ENCODE data around the gene FUT3. TPM values are rescaled to one million over a fixed set of nuclear protein-coding genes. Genes with fewer than 3 reads are reported as not detected.
A peak's percentile ranks its signal among the peaks of the same experiment; 100 is the strongest.
"Not testable (repeated sequence)": the region's sequence is repeated elsewhere in the genome, so short reads cannot be mapped to it uniquely, and the experiment has no call there.

The FUT3 gene
- total RNA-seq, 1 experiment from 2014 or later, result not detected

DNA sequence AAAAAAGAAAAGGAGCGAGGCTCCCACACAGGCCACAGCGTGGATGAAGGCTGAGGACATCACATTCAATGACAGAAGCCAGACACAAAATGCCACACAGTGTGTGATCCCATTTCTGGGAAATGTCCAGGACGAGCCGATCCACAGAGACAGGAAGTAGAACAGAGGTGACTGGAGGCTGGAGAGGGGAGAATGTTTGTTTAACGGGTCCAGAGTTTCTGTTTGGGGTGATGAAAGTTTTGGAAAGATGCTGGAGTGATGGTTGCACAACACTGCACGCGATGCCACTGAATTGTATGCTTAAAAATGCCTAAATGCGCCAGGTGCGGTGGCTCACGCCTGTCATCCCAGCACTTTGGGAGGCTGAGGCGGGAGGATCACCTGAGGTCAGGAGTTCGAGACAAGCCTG, 19.7 kb upstream of the FUT3 start:
- no peaks in the 10 kb centered on the region for H3K36me3 ChIP-seq
- no peaks in the 10 kb centered on the region for H3K27me3 ChIP-seq (replicated peaks)
- peaks cover 4% of the 10 kb centered on the region for H3K9me3 ChIP-seq (replicated peaks)
- H3K4me1 ChIP-seq (replicated peaks), result peaks cover 29% of the 10 kb centered on the region
- H3K4me3 ChIP-seq, result no peak overlapping the region
- peak in 1 of 2 experiments; percentile 40 for DNase-seq (ENCODE audit: low read depth in 1 of 2, low spot score in 2 of 2)
- no peak overlapping the region for H3K27ac ChIP-seq

DNA sequence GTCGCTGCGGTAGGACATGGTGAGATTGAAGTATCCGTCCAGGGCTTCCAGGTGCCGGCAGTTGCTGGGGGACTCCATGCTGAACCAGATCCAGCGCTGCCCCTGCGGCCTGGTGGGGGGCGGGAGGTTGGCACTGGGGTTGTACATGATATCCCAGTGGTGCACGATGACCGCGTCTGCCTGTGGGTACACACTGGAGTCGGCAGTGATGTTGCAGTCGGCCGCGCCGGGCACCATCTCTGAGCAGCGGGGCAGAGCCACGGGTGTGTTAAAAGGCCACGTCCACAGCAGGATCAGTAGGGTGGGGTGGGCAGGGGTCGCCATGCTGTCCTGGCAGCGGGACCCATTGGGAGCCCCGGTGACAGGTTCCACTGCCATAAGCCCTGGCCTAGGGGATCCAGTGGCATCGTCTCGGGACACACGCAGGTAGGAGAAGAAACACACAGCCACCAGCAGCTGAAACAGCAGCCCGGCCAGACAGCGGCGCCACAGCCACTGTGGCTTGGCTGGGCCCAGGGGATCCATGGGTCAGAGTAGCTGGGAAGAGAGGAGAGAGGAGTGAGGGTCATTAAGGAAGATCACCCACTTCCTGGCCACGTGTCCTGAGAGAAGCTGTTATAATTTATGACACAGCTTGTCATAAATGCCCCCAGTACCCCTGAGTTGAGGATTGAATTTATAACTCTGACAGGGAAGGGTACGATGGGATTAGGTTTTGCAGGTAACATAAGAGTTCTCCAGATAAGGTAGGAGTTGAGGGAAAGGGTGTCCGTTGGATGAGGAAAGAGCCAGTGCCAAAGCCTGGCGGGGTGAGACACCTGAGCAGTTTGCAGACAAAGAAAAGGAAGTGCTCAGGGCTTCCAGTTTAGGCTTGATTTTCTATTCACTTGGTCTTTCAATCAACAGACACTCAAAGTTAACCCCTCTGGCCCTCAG, 16.2 kb upstream of the FUT3 start:
- H3K4me1 ChIP-seq (replicated peaks), result peaks cover 10% of the 10 kb centered on the region; the same call in 1 of the 2 replicates
- H3K9me3 ChIP-seq (replicated peaks), result no peaks in the 10 kb centered on the region
- no peak overlapping the region for H3K27ac ChIP-seq

GRCh38 chr19:5865772-5866171, 14.5 kb upstream of the FUT3 start:
- H3K4me1 ChIP-seq (replicated peaks), result peaks cover 6% of the 10 kb centered on the region; the same call in 1 of the 2 replicates
- H3K36me3 ChIP-seq, result no peaks in the 10 kb centered on the region
- no peak for DNase-seq (ENCODE audit: low read depth in 1 of 2, low spot score in 2 of 2)
- no peak overlapping the region for H3K27ac ChIP-seq
- H3K4me3 ChIP-seq, result no peak overlapping the region
- no peaks in the 10 kb centered on the region for H3K27me3 ChIP-seq (replicated peaks)
- no peaks in the 10 kb centered on the region for H3K9me3 ChIP-seq (replicated peaks)

More for the DNA sequence above, 16.2 kb upstream of the FUT3 start:
- no peaks in the 10 kb centered on the region for H3K36me3 ChIP-seq
- no peak for DNase-seq (ENCODE audit: low read depth in 1 of 2, low spot score in 2 of 2)
- no peak overlapping the region for H3K4me3 ChIP-seq
- no peaks in the 10 kb centered on the region for H3K27me3 ChIP-seq (replicated peaks)

DNA sequence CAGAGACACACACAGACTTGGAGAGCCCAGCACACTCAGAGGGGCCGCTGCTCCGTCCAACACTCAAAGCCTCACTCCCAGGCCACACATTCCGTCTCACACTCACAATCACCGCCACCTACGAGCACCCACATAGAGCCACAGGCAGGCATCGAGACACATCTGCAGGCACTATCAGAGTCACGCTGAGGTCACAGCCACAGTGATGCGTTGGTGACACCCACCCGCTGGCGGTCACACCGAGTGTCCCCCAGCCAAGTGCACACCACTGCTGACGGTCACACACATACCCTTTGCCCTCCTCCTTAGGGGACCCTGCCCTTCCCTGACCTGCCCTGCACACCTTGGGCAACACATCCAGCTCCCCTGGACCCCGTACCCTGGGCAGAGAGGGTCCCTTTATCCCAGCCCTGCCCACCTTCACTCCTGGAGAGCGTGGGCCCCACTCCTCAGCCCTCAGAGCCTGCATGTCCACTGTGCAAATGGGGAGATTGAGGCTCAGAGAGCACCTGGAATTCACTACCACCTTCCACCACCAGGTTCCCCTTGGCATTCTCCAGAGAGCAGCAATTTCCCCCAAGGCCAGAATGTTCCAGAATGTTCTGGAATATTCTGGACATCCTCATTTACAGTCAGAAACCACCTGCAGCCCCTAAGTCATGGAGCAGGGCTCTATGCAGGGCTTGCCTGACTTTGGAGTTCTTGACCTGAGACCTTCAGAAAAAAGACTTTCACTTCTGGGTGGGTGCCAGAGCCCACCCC, 13.7 kb upstream of the FUT3 start:
- H3K36me3 ChIP-seq, result no peaks in the 10 kb centered on the region
- no peaks in the 10 kb centered on the region for H3K27me3 ChIP-seq (replicated peaks)
- no peak for DNase-seq (ENCODE audit: low read depth in 1 of 2, low spot score in 2 of 2)
- no peaks in the 10 kb centered on the region for H3K9me3 ChIP-seq (replicated peaks)
- H3K4me3 ChIP-seq, result no peak overlapping the region
- no peak overlapping the region for H3K27ac ChIP-seq
- no peaks in the 10 kb centered on the region for H3K4me1 ChIP-seq (replicated peaks)

- no peak overlapping the region for H3K27ac ChIP-seq
- H3K4me3 ChIP-seq, result no peak overlapping the region
- H3K9me3 ChIP-seq (replicated peaks), result no peaks in the 10 kb centered on the region
- no peaks in the 10 kb centered on the region for H3K27me3 ChIP-seq (replicated peaks)
- no peak for DNase-seq (ENCODE audit: low read depth in 1 of 2, low spot score in 2 of 2)
- no peaks in the 10 kb centered on the region for H3K4me1 ChIP-seq (replicated peaks)
- H3K36me3 ChIP-seq, result no peaks in the 10 kb centered on the region
Observed at GRCh38 chr19:5864013-5864720, 12.9 kb upstream of the FUT3 start.

DNA sequence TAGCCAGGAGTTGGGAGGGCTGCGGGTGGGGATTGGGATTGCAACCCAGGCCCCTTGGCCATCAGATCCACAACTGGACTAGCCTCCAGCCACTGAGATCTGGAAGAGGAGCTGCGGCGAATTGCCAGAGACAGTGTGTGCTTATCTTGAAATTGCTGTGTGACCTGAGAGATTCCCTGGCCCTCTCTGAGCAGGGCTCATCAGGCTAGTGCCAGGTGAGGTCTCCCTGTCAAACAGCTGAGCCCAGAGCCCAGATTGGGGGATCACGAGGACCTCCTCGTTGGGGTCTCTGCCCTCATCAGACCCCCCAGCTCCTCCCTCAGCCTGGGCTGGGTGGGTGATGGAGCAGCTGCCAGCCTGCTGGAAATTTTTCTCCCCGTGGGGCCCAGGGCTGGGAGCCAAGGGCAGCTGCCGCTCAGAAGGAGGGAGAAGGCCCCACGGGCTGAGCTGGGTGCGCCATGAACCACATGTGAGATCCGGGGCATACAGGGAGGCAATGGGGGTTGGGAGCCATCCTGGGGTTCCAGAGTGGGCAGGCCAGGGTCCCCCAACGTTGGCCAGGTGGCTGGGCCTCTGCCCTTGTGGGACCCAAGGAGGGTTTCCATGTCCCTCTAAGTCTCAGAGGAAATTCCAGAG, 11.9 kb upstream of the FUT3 start:
- H3K9me3 ChIP-seq (replicated peaks), result no peaks in the 10 kb centered on the region
- no peaks in the 10 kb centered on the region for H3K27me3 ChIP-seq (replicated peaks)
- no peaks in the 10 kb centered on the region for H3K36me3 ChIP-seq
- no peak overlapping the region for H3K27ac ChIP-seq
- no peaks in the 10 kb centered on the region for H3K4me1 ChIP-seq (replicated peaks)
- DNase-seq (ENCODE audit: low read depth in 1 of 2, low spot score in 2 of 2), result no peak
- no peak overlapping the region for H3K4me3 ChIP-seq

GRCh38 chr19:5857203-5858081, 6.2 kb upstream of the FUT3 start:
- DNase-seq (ENCODE audit: low read depth in 1 of 2, low spot score in 2 of 2), result no peak
- no peaks in the 10 kb centered on the region for H3K9me3 ChIP-seq (replicated peaks)
- H3K4me3 ChIP-seq, result no peak overlapping the region
- no peaks in the 10 kb centered on the region for H3K36me3 ChIP-seq
- H3K27me3 ChIP-seq (replicated peaks), result no peaks in the 10 kb centered on the region
- H3K27ac ChIP-seq, result no peak overlapping the region
- H3K4me1 ChIP-seq (replicated peaks), result no peaks in the 10 kb centered on the region

GRCh38 chr19:5855151-5855550, 3.9 kb upstream of the FUT3 start:
- not testable (repeated sequence) for DNase-seq (ENCODE audit: low read depth in 1 of 2, low spot score in 2 of 2)

DNA sequence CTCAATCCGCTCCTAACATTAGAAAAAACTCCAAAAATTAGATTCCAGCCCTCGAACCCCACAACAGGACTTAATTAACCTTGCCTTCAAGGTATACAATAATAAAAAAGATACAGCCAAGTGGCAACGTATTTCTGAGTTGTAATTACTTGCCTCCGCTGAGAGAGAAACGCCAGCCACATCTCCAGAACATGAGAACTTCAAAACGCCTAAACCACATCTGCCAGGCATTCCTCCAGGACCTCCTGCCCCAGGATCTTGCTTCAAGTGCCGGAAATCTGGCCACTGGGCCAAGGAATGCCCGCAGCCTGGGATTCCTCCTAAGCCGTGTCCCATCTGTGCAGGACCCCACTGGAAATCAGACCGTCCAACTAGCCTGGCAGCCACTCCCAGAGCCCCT, 2.9 kb upstream of the FUT3 start:
- not testable (repeated sequence) for H3K4me3 ChIP-seq; H3K9me3 ChIP-seq (replicated peaks); H3K27me3 ChIP-seq (replicated peaks); H3K36me3 ChIP-seq; H3K4me1 ChIP-seq (replicated peaks); DNase-seq (ENCODE audit: low read depth in 1 of 2, low spot score in 2 of 2); H3K27ac ChIP-seq

More at GRCh38 chr19:5855151-5855550, 3.9 kb upstream of the FUT3 start:
- not testable (repeated sequence) for H3K27me3 ChIP-seq (replicated peaks); H3K4me3 ChIP-seq; H3K9me3 ChIP-seq (replicated peaks); H3K27ac ChIP-seq; H3K4me1 ChIP-seq (replicated peaks); H3K36me3 ChIP-seq

GRCh38 chr19:5850743-5851293, 431 bp downstream of the FUT3 start:
- peak in 1 of 2 experiments; percentile 26 for DNase-seq (ENCODE audit: low read depth in 1 of 2, low spot score in 2 of 2)
- Histone ChIP-seq H3K27ac (no peak overlapping the region), H3K36me3 (no peaks in the 10 kb centered on the region)

GRCh38 chr19:5850189-5850588, 1.1 kb downstream of the FUT3 start:
- Histone ChIP-seq H3K9me3 (replicated peaks) (no peaks in the 10 kb centered on the region), H3K4me1 (replicated peaks) (no peaks in the 10 kb centered on the region), H3K36me3 (no peaks in the 10 kb centered on the region), H3K4me3 (no peak overlapping the region), H3K27me3 (replicated peaks) (no peaks in the 10 kb centered on the region), H3K27ac (no peak overlapping the region)
- no peak for DNase-seq (ENCODE audit: low read depth in 1 of 2, low spot score in 2 of 2)

More at GRCh38 chr19:5850743-5851293, 431 bp downstream of the FUT3 start:
- no peaks in the 10 kb centered on the region for H3K9me3 ChIP-seq (replicated peaks)
- no peaks in the 10 kb centered on the region for H3K27me3 ChIP-seq (replicated peaks)
- no peaks in the 10 kb centered on the region for H3K4me1 ChIP-seq (replicated peaks)
- no peak overlapping the region for H3K4me3 ChIP-seq

DNA sequence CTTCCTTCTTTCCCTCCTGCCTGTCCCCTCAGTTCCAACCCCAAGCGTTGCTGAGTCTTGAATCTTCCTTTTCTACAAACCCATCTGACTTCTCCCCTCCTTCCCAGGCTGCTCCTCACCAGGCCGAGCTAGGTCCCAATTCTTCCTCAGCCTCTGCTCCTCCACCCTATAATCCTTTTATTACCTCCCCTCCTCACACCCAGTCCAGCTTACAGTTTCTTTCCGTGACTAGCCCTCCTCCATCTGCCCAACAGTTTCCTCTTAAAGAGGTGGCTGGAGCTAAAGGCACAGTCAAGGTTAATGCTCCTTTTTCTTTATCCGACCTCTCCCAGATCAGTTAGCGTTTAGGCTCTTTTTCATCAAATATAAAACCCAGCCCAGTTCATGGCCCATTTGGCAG, 2.6 kb downstream of the FUT3 start:
- not testable (repeated sequence) for H3K4me3 ChIP-seq; H3K4me1 ChIP-seq (replicated peaks); H3K9me3 ChIP-seq (replicated peaks); DNase-seq (ENCODE audit: low read depth in 1 of 2, low spot score in 2 of 2); H3K36me3 ChIP-seq; H3K27me3 ChIP-seq (replicated peaks); H3K27ac ChIP-seq

Data from SJSA1 (cell line).